Body of pancreas (tissue), 4 donors: Measurements from ENCODE around the gene LRCH2. TPM values are rescaled to one million over a fixed set of nuclear protein-coding genes. Genes with fewer than 3 reads are reported as not detected.

Experiments used
- ATAC-seq: fragments of 150-250 bp; one replicate; pipeline ENCODE4 v1.9.1; 2016
- DNase-seq, 4 donors: peaks; one replicate each; pipeline ENCODE4 v3.0.0-alpha.2; 2019
- H3K27ac ChIP-seq, 4 donors: fragments of 200-600 bp; sonication (generic); 1 replicate in 3 of 4; 2 replicates in 1 of 4; pipeline versions ENCODE4 v1.5.1 to v1.6.1; 2016 to 2019; ENCODE audit warnings: mild to moderate bottlenecking in 1 of 4, mixed read lengths in 1 of 4, moderate library complexity in 1 of 4
- H3K27me3 ChIP-seq, 2 donors: fragments of 200-600 bp; sonication (generic); one replicate each; pipeline ENCODE4 v1.6.0; 2016; ENCODE audit warnings: mild to moderate bottlenecking in 1 of 2
- H3K36me3 ChIP-seq, 2 donors: fragments of 200-600 bp; sonication (generic); replicated peaks in 1 of 2; 2 replicates each; pipeline ENCODE4 v1.5.1; 2016; ENCODE audit warnings: low read depth in 2 of 2; ENCODE audit not compliant: insufficient read depth in 1 of 2
- H3K4me1 ChIP-seq: fragments of 200-600 bp; sonication (generic); one replicate; pipeline ENCODE4 v1.6.0; 2016
- H3K4me3 ChIP-seq, 2 donors: fragments of 200-600 bp; sonication (generic); 1 replicate in 1 of 2; 2 replicates in 1 of 2; pipeline ENCODE4 v1.5.1; 2016 to 2019
- H3K9me3 ChIP-seq, 3 donors: fragments of 200-600 bp; sonication (generic); 1 replicate in 2 of 3; 2 replicates in 1 of 3; pipeline ENCODE4 v1.5.1; 2016
- CTCF ChIP-seq, 7 experiments: fragments of 450-650 bp in 4 of 7; fragments of 200-600 bp in 3 of 7; sonication (generic) in 3 of 7; IDR thresholded peaks; one replicate each; pipeline ENCODE4 v1.5.1; 2016 to 2019; ENCODE audit warnings: antibody characterized with exemption in 7 of 7
- POLR2A ChIP-seq, 3 donors: fragments of 450-650 bp; IDR thresholded peaks; one replicate each; pipeline ENCODE4 v1.6.1; 2016; ENCODE audit warnings: antibody characterized with exemption in 3 of 3, mild to moderate bottlenecking in 2 of 3
- WGBS, 2 donors: methylation state at CpG; one replicate each; pipeline ENCODE4 v1.1.5; 2017; 5-methylcytosine and 5-hydroxymethylcytosine counted together
- intact Hi-C: fragments of 100-400 bp; cut with DNase I; formaldehyde crosslinking; loops from one replicate; pipeline ENCODE4 v1.15.1; 2023
- total RNA-seq, 2 donors: library from RNA; depleted of rRNA; stranded (reverse); fragments of >200 nt; gene quantifications; one replicate each; pipeline ENCODE4 v1.1.0, GENCODE V29; 2016

Gene LRCH2
- total RNA-seq, 2 donors from 2014 or later = 0.33 to 1.3 TPM

- Histone ChIP-seq H3K9me3 (no peaks in the 10 kb centered on the region), H3K4me1 (no peaks in the 10 kb centered on the region), H3K27ac (no peak overlapping the region), H3K4me3 (no peak overlapping the region), H3K36me3 (no peaks in the 10 kb centered on the region), H3K27me3 (no peaks in the 10 kb centered on the region)
- TF ChIP-seq CTCF (IDR thresholded peaks at IDR 0.05) = no peak
- intact Hi-C loops = no loop called here
- 51 to 52% methylated on average over 2 of the region's 2 CpGs for WGBS, 2 donors
- ATAC-seq = no peak
- DNase-seq = no peak
Measured at GRCh38 chrX:115251458-115252233, 17.8 kb upstream of the LRCH2 start.

DNA sequence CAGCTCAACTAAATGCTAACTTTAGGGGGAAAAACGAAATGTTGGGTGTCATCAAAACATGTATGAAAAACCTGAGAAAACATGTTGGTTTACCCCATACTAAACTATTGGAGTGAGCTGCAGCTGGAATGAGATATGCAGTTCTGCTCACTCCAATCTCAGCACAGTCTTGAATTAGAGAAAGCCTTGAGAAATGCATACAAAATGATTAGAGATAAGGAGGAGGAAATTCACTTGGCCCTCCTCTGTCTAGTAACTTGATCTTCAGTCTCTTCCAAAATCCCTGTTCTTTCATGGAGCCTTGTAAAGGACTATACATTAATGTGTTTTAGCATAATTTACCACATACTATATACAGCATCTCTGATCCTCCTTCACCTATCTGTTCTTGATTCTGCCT is 3.2 kb upstream of the LRCH2 start:
- Histone ChIP-seq H3K4me1 (no peaks in the 10 kb centered on the region), H3K4me3 (no peak overlapping the region), H3K27me3 (no peaks in the 10 kb centered on the region), H3K9me3 (no peaks in the 10 kb centered on the region), H3K27ac (no peak overlapping the region), H3K36me3 (no peaks in the 10 kb centered on the region)
- DNase-seq = no peak
- WGBS, 2 donors = 25 to 50% methylated on average over 1 of the region's 1 CpG
- ATAC-seq = no peak
- TF ChIP-seq CTCF (IDR thresholded peaks at IDR 0.05) (no peak), POLR2A (IDR thresholded peaks at IDR 0.05) (no peak)
- intact Hi-C loops = no loop called here

DNA sequence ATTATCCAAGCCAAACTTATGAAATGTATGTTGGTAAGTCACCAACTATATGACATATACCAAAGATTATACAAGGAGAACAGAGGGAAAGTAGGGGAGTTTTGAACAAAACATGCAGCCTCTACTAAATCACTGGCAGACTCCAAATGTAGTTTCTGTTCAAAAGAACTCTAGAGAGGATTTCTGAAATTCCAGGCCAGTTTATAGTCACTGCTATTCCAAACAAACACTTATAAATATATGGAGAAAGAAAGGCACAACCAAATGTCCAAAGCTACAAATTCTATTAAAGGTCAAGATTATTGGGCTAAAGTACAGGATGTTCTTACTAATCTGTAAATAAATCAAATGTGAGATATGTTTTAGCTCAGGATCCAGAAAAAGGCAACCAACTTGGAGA is 2.7 kb upstream of the LRCH2 start:
- no peak for ATAC-seq
- no peak for TF ChIP-seq CTCF (IDR thresholded peaks at IDR 0.05)
- no peak for TF ChIP-seq POLR2A (IDR thresholded peaks at IDR 0.05)
- H3K27me3 ChIP-seq = no peaks in the 10 kb centered on the region
- H3K4me1 ChIP-seq = no peaks in the 10 kb centered on the region
- no peak overlapping the region for H3K27ac ChIP-seq
- intact Hi-C loops = no loop called here
- H3K4me3 ChIP-seq = no peak overlapping the region
- H3K36me3 ChIP-seq = no peaks in the 10 kb centered on the region
- H3K9me3 ChIP-seq = no peaks in the 10 kb centered on the region
- no peak for DNase-seq

GRCh38 chrX:115234461-115234860 is 565 bp upstream of the LRCH2 start:
- no peak for DNase-seq
- Histone ChIP-seq H3K4me3 (no peak overlapping the region), H3K4me1 (no peaks in the 10 kb centered on the region), H3K27ac (no peak overlapping the region), H3K36me3 (no peaks in the 10 kb centered on the region), H3K9me3 (no peaks in the 10 kb centered on the region), H3K27me3 (no peaks in the 10 kb centered on the region)
- intact Hi-C loops = no loop called here
- WGBS, 2 donors = 29% methylated on average over 3 of the region's 3 CpGs
- no peak for ATAC-seq
- TF ChIP-seq POLR2A (IDR thresholded peaks at IDR 0.05) = no peak
- TF ChIP-seq CTCF (IDR thresholded peaks at IDR 0.05) = no peak

DNA sequence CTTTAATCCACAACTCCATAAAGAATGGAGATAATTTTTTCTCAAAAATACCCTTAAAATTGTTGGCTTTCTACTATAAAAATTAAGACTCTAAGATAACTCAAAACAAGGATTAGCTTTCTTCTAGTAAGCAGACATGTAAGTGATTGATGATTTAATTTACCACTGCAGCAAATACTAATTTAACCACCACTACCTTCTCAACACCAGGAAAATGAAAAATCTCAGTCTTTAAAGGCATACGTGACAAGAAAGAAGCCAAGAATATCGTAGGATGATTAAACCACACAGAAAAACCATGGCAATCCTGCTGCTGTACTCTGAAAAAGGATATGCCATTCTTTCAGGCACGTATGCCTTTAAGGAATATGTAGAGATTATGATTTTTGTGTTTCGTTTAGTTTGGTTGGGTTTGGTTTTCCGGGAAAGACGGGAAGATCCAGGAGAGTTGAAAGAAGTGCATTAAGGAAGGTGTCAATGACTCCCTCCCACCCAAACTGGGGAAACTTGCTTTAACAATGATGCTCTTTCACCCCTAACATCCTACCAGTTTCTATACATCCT is 881 bp downstream of the LRCH2 start:
- no peaks in the 10 kb centered on the region for H3K27me3 ChIP-seq
- H3K27ac ChIP-seq = no peak overlapping the region
- WGBS, 2 donors = 2% methylated on average over 6 of the region's 6 CpGs

More for the DNA sequence above, 881 bp downstream of the LRCH2 start:
- no peak for DNase-seq
- intact Hi-C loops = no loop called here
- TF ChIP-seq POLR2A (IDR thresholded peaks at IDR 0.05) (no peak), CTCF (IDR thresholded peaks at IDR 0.05) (no peak)
- ATAC-seq = no peak
- H3K4me3 ChIP-seq = no peak overlapping the region
- H3K9me3 ChIP-seq = no peaks in the 10 kb centered on the region
- no peaks in the 10 kb centered on the region for H3K4me1 ChIP-seq
- H3K36me3 ChIP-seq = no peaks in the 10 kb centered on the region
